IMR-90 (cell line): ENCODE measurements around the gene B4GALT5. TPM values are rescaled to one million over a fixed set of nuclear protein-coding genes. Genes with fewer than 3 reads are reported as not detected.

ENCODE experiments used
- ATAC-seq: fragments of 200-7000 bp; cut with Tn5 transposase; 2 replicates; pipeline ENCODE4 v1.9.1; 2020; ENCODE audit warnings: low read depth, mild to moderate bottlenecking, moderate library complexity
- BruUV-seq: library from RNA; stranded (reverse); fragments of 400-500 nt; replicated peaks from 2 replicates; lab custom pipeline; 2021; lab: Mats Ljungman, UMichigan
- CTCF ChIA-PET: fragments of 300-600 bp; formaldehyde crosslinking; extraction: SDS; loops from one replicate; lab custom pipeline; 2021; ENCODE audit warnings: antibody characterized with exemption; lab: Yijun Ruan, JAX
- POLR2A ChIA-PET: fragments of 300-600 bp; sonication (Branson Sonifier 250); formaldehyde crosslinking; loops from one replicate; lab custom pipeline; 2022; ENCODE audit warnings: antibody characterized with exemption; ENCODE audit not compliant: unreplicated experiment; lab: Charles Lee
- DNase-seq: peaks from one replicate; pipeline ENCODE4 v3.0.0; 2013
- H2AFZ ChIP-seq: replicated peaks from 2 replicates; pipeline ENCODE3; 2013; ENCODE audit warnings: low read length, mild to moderate bottlenecking; ENCODE audit not compliant: poor library complexity
- H2AK5ac ChIP-seq: 2 replicates; pipeline ENCODE4 v1.6.1; 2013; ENCODE audit warnings: low read depth, low read length, inconsistent platforms
- H2AK9ac ChIP-seq: replicated peaks from 2 replicates; pipeline ENCODE3; 2013; ENCODE audit warnings: mild to moderate bottlenecking, low read depth, low read length, moderate library complexity; ENCODE audit not compliant: poor library complexity
- H2BK120ac ChIP-seq: 2 replicates; pipeline ENCODE4 v1.6.1; 2013; ENCODE audit warnings: low read depth, low read length, inconsistent platforms
- H2BK15ac ChIP-seq: 3 replicates; pipeline ENCODE4 v1.6.1; 2013; ENCODE audit warnings: low read depth, low read length, inconsistent platforms
- H2BK20ac ChIP-seq: 2 replicates; pipeline ENCODE4 v1.6.1; 2013; ENCODE audit warnings: low read depth, mild to moderate bottlenecking, inconsistent platforms, low read length, moderate library complexity
- H2BK5ac ChIP-seq: 2 replicates; pipeline ENCODE4 v1.6.1; 2013; ENCODE audit warnings: mild to moderate bottlenecking, low read depth, low read length, inconsistent platforms; ENCODE audit not compliant: poor library complexity, severe bottlenecking
- H3K14ac ChIP-seq: replicated peaks from 2 replicates; pipeline ENCODE4 v1.6.1; 2013; ENCODE audit warnings: low read depth, low read length, inconsistent platforms
- H3K18ac ChIP-seq: 2 replicates; pipeline ENCODE4 v1.6.1; 2013; ENCODE audit warnings: low read depth, low read length, control low read depth
- H3K23ac ChIP-seq: 2 replicates; pipeline ENCODE4 v1.6.1; 2013; ENCODE audit warnings: low read depth, low read length, inconsistent platforms
- H3K27ac ChIP-seq: 2 replicates; pipeline ENCODE4 v1.5.1; 2013; ENCODE audit warnings: mild to moderate bottlenecking, control low read depth, low read length; ENCODE audit not compliant: insufficient read depth
- H3K27me3 ChIP-seq: 2 replicates; pipeline ENCODE4 v1.6.1; 2013; ENCODE audit warnings: low read length; ENCODE audit not compliant: control insufficient read depth, insufficient read depth
- H3K36me3 ChIP-seq: 2 replicates; pipeline ENCODE4 v1.6.1; 2013; ENCODE audit warnings: low read length, mixed read lengths; ENCODE audit not compliant: control insufficient read depth, insufficient read depth
- H3K4ac ChIP-seq: 2 replicates; pipeline ENCODE4 v1.6.1; 2013; ENCODE audit warnings: low read depth, low read length, inconsistent platforms
- H3K4me1 ChIP-seq: 2 replicates; pipeline ENCODE4 v1.6.1; 2013; ENCODE audit warnings: low read length, mixed read lengths; ENCODE audit not compliant: control insufficient read depth, insufficient read depth
- H3K4me2 ChIP-seq: 2 replicates; pipeline ENCODE4 v1.6.1; 2013; ENCODE audit warnings: low read depth, mild to moderate bottlenecking, control low read depth, low read length, moderate library complexity
- H3K4me3 ChIP-seq: 2 replicates; pipeline ENCODE4 v1.5.1; 2013; ENCODE audit warnings: low read depth, mild to moderate bottlenecking, control low read depth, low read length, moderate library complexity; ENCODE audit not compliant: insufficient read depth
- H3K56ac ChIP-seq: 2 replicates; pipeline ENCODE4 v1.6.1; 2013; ENCODE audit warnings: low read length, inconsistent platforms; ENCODE audit not compliant: insufficient read depth; ENCODE audit errors: extremely low read depth
- H3K79me1 ChIP-seq, 2 experiments: 2 replicates each; pipeline ENCODE4 v1.6.1; 2013; ENCODE audit warnings: low read length in 2 of 2, inconsistent platforms in 1 of 2, low read depth in 1 of 2
- H3K9ac ChIP-seq: 2 replicates; pipeline ENCODE4 v1.6.1; 2013; ENCODE audit warnings: low read depth, low read length, control low read depth
- H3K9me1 ChIP-seq: 2 replicates; pipeline ENCODE4 v1.6.1; 2013; ENCODE audit warnings: low read length, inconsistent platforms; ENCODE audit not compliant: insufficient read depth
- H3K9me3 ChIP-seq: 2 replicates; pipeline ENCODE4 v1.6.1; 2013; ENCODE audit warnings: low read length; ENCODE audit not compliant: control insufficient read depth, insufficient read depth
- H4K20me1 ChIP-seq: 2 replicates; pipeline ENCODE4 v1.6.1; 2013; ENCODE audit warnings: low read length, inconsistent platforms; ENCODE audit not compliant: insufficient read depth
- H4K5ac ChIP-seq: 2 replicates; pipeline ENCODE4 v1.6.1; 2013; ENCODE audit warnings: mild to moderate bottlenecking, low read depth, low read length, control low read depth
- H4K8ac ChIP-seq, 2 experiments: 2 replicates each; pipeline ENCODE4 v1.6.1; 2013; ENCODE audit warnings: low read depth in 2 of 2, low read length in 2 of 2, control low read depth in 1 of 2, inconsistent platforms in 1 of 2
- H4K91ac ChIP-seq: 2 replicates; pipeline ENCODE4 v1.6.1; 2013; ENCODE audit warnings: low read depth, low read length, inconsistent platforms; ENCODE audit not compliant: insufficient read depth
- FOS ChIP-seq: fragments of 150-350 bp; IDR thresholded peaks from 2 replicates; pipeline ENCODE4 v1.6.1; 2016; ENCODE audit warnings: low read depth, low read length
- WGBS, 2 experiments: methylation state at CpG; one replicate each; pipeline versions ENCODE4 v1.1.5 to v1.1.7; 2013; ENCODE audit warnings: missing lambda C conversion rate in 2 of 2; ENCODE audit not compliant: insufficient read length in 1 of 2; ENCODE audit errors: extremely low coverage in 2 of 2; 5-methylcytosine and 5-hydroxymethylcytosine counted together
- dilution Hi-C: fragments of 300-500 bp; cut with HindIII; formaldehyde crosslinking; loops from one replicate; pipeline ENCODE4 v1.14.3; 2018; ENCODE audit warnings: low sequenced_read_pairs; ENCODE audit not compliant: unreplicated experiment
- in situ Hi-C: fragments of 300-500 bp; cut with MboI; formaldehyde crosslinking; loops from 3 replicates; pipeline ENCODE4 v1.14.3; 2019; ENCODE audit warnings: low sequenced_read_pairs, inconsistent platforms, mixed read lengths
- intact Hi-C: fragments of 100-400 bp; cut with micrococcal nuclease; formaldehyde crosslinking; loops from 2 replicates; pipeline ENCODE4 v1.10.0; 2022
- polyA plus RNA-seq, 3 experiments: library from polyadenylated mRNA; depleted of rRNA; stranded (reverse); fragments of >200 nt; gene quantifications; 2 replicates each; pipeline ENCODE4 v1.2.3, GENCODE V29; 2012; ENCODE audit warnings: low replicate concordance in 1 of 3
- total RNA-seq: library from RNA; depleted of rRNA; stranded (reverse); fragments of >200 nt; gene quantifications from 2 replicates; pipeline ENCODE4 v1.2.3, GENCODE V29; 2012

B4GALT5 gene
- total and polyA plus RNA-seq, 2 of the 4 experiments (the other 2 are of a cell fraction) = 11.3 to 20.4 TPM

DNA sequence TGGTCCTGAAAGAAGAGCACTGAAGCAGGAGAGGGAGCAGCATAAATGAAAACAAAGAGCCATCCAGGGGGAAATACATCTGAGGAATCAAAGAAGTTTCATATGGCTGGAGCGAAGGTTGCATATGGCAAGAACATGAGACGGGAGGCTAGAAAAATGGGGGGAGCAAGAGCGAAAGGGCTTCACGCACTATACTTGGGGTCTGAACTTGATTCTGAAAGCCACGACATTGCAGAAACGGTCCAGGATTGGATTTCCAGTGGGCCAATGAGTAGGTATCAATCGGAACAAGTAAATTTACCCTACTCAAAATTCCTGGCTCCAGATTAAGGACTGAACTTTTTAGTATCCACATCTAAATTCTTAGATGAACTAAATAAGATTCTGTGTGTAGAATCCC lies 47.9 kb downstream of the B4GALT5 start:
- Histone ChIP-seq H3K9me3 (no peaks in the 10 kb centered on the region), H2BK5ac (no peak overlapping the region), H3K27ac (no peak overlapping the region), H2AFZ (no peak overlapping the region), H2BK20ac (no peak overlapping the region), H2BK15ac (no peak overlapping the region), H2AK5ac (no peak overlapping the region), H2BK120ac (no peak overlapping the region), H4K91ac (no peak overlapping the region), H3K36me3 (no peaks in the 10 kb centered on the region), H3K4ac (no peak overlapping the region), H4K8ac (no peak overlapping the region), H3K14ac (no peak overlapping the region), H3K27me3 (no peaks in the 10 kb centered on the region), H4K5ac (no peak overlapping the region), H3K4me3 (no peak overlapping the region), H3K4me1 (peaks cover 2% of the 10 kb centered on the region; the same call in 1 of the 2 replicates), H3K4me2 (no peak overlapping the region), H3K9ac (no peak overlapping the region), H3K79me1 (peaks cover 37 to 73% of the 10 kb centered on the region in 2 experiments), H3K56ac (no peak overlapping the region), H3K18ac (no peak overlapping the region), H4K20me1 (peaks cover 79% of the 10 kb centered on the region), H3K9me1 (peaks cover 4% of the 10 kb centered on the region; the same call in 1 of the 2 replicates), H2AK9ac (no peak overlapping the region), H3K23ac (no peak overlapping the region)
- dilution Hi-C loops = no loop called here
- WGBS, 2 experiments = 95% methylated on average over 3 of the region's 7 CpGs; no CpG with 5 or more reads in 1 of the 2 experiments
- CTCF ChIA-PET = interaction anchor here (1.0 kb wide), 1 partner anchor 33 kb away, joined by 3 read pairs; no protein-coding TSS in a partner anchor
- no peak for TF ChIP-seq FOS
- POLR2A ChIA-PET = no interaction called here
- ATAC-seq = no peak
- no peak for DNase-seq
- in situ Hi-C loops = no loop called here
- no TSS peak for BruUV-seq
- intact Hi-C loops = no loop called here
